ENCODE measurements around the gene MAP2K6. TPM values are rescaled to one million over a fixed set of nuclear protein-coding genes. Genes with fewer than 3 reads are reported as not detected.

The MAP2K6 gene
- total RNA-seq, 2 experiments from 2014 or later = 10.3 to 27.6 TPM

GRCh38 chr17:69444023-69444422 is 29.5 kb downstream of the MAP2K6 start:
- DNase-seq (ENCODE audit: low spot score) = no peak
- Histone ChIP-seq H2AFZ (ENCODE audit: low read length) (no peak overlapping the region), H3K4me3 (ENCODE audit: low read depth, low read length, poor library complexity, severe bottlenecking) (no peak overlapping the region), H4K20me1 (ENCODE audit: insufficient read depth, low read length) (no peaks in the 10 kb centered on the region), H3K9me3 (ENCODE audit: low read length) (no peaks in the 10 kb centered on the region), H3K9me2 (ENCODE audit: insufficient read depth, low read length) (no peaks in the 10 kb centered on the region), H3K4me1 (ENCODE audit: insufficient read depth, low read length, poor library complexity, severe bottlenecking) (no peaks in the 10 kb centered on the region), H3K79me2 (ENCODE audit: insufficient read depth, low read depth, low read length) (no peaks in the 10 kb centered on the region), H3K27ac (ENCODE audit: low read depth, low read length, poor library complexity, severe bottlenecking) (no peak overlapping the region), H3K36me3 (ENCODE audit: insufficient read depth, low read length) (no peaks in the 10 kb centered on the region), H3K4me2 (ENCODE audit: low read length) (no peak overlapping the region)
- TF ChIP-seq EZH2phosphoT487 (IDR thresholded peaks at IDR 0.05; ENCODE audit: borderline replicate concordance, low read depth, low read length) (no peak), CTCF (conservative IDR thresholded peaks at IDR 0.05; ENCODE audit: low read length) (no peak)
- ChIA-PET POLR2A (interaction anchor here (1.1 to 2.3 kb wide), 3 partner anchors 12 to 14 kb away, joined by 3 to 11 read pairs (median 3); no protein-coding TSS in a partner anchor), CTCF (ENCODE audit: unreplicated experiment) (no interaction called here)
- BruUV-seq (replicated peaks) = no TSS peak
- intact Hi-C loops (cut with micrococcal nuclease; ENCODE audit: unreplicated experiment) = no loop called here

GRCh38 chr17:69445132-69445531 is 30.6 kb downstream of the MAP2K6 start:
- no TSS peak for BruUV-seq (replicated peaks)
- Histone ChIP-seq H3K4me3 (ENCODE audit: low read depth, low read length, poor library complexity, severe bottlenecking) (no peak overlapping the region), H3K4me2 (ENCODE audit: low read length) (no peak overlapping the region), H3K27ac (ENCODE audit: low read depth, low read length, poor library complexity, severe bottlenecking) (no peak overlapping the region), H3K9me2 (ENCODE audit: insufficient read depth, low read length) (no peaks in the 10 kb centered on the region), H2AFZ (ENCODE audit: low read length) (no peak overlapping the region), H4K20me1 (ENCODE audit: insufficient read depth, low read length) (no peaks in the 10 kb centered on the region), H3K4me1 (ENCODE audit: insufficient read depth, low read length, poor library complexity, severe bottlenecking) (no peaks in the 10 kb centered on the region), H3K79me2 (ENCODE audit: insufficient read depth, low read depth, low read length) (no peaks in the 10 kb centered on the region), H3K36me3 (ENCODE audit: insufficient read depth, low read length) (no peaks in the 10 kb centered on the region), H3K9me3 (ENCODE audit: low read length) (no peaks in the 10 kb centered on the region)
- ChIA-PET CTCF (ENCODE audit: unreplicated experiment) (no interaction called here), POLR2A (interaction anchor here (0.6 to 2.3 kb wide), 3 partner anchors 15 to 178 kb away, joined by 3 to 11 read pairs (median 4); no protein-coding TSS in a partner anchor)
- intact Hi-C loops (cut with micrococcal nuclease; ENCODE audit: unreplicated experiment) = no loop called here
- TF ChIP-seq EZH2phosphoT487 (IDR thresholded peaks at IDR 0.05; ENCODE audit: borderline replicate concordance, low read depth, low read length) = no peak
- DNase-seq (ENCODE audit: low spot score) = no peak

GRCh38 chr17:69447726-69448125 is 33.2 kb downstream of the MAP2K6 start:
- Histone ChIP-seq H3K4me3 (ENCODE audit: low read depth, low read length, poor library complexity, severe bottlenecking) (no peak overlapping the region), H3K4me2 (ENCODE audit: low read length) (no peak overlapping the region), H3K9me3 (ENCODE audit: low read length) (no peaks in the 10 kb centered on the region), H2AFZ (ENCODE audit: low read length) (no peak overlapping the region), H3K36me3 (ENCODE audit: insufficient read depth, low read length) (no peaks in the 10 kb centered on the region), H4K20me1 (ENCODE audit: insufficient read depth, low read length) (no peaks in the 10 kb centered on the region), H3K27ac (ENCODE audit: low read depth, low read length, poor library complexity, severe bottlenecking) (no peak overlapping the region), H3K4me1 (ENCODE audit: insufficient read depth, low read length, poor library complexity, severe bottlenecking) (peaks cover 17% of the 10 kb centered on the region), H3K9me2 (ENCODE audit: insufficient read depth, low read length) (no peaks in the 10 kb centered on the region), H3K79me2 (ENCODE audit: insufficient read depth, low read depth, low read length) (no peaks in the 10 kb centered on the region)
- BruUV-seq (replicated peaks) = no TSS peak
- DNase-seq (ENCODE audit: low spot score) = no peak
- intact Hi-C loops (cut with micrococcal nuclease; ENCODE audit: unreplicated experiment) = no loop called here
- ChIA-PET CTCF (ENCODE audit: unreplicated experiment) (no interaction called here), POLR2A (no interaction called here)
- TF ChIP-seq EZH2phosphoT487 (IDR thresholded peaks at IDR 0.05; ENCODE audit: borderline replicate concordance, low read depth, low read length) (no peak), CTCF (conservative IDR thresholded peaks at IDR 0.05; ENCODE audit: low read length) (no peak)

Data from OCI-LY7 (cell line).